ENCODE results near the gene PRAMEF12.
"Not testable (repeated sequence)": the region's sequence is repeated elsewhere in the genome, so short reads cannot be mapped to it uniquely, and the experiment has no call there.

PRAMEF12 gene

GRCh38 chr1:12771186-12771585 is 2.4 kb upstream of the PRAMEF12 start:
- DNase-seq, result no peak

- DNase-seq, result no peak
Observed at GRCh38 chr1:12772520-12772919, 1.0 kb upstream of the PRAMEF12 start.

DNA sequence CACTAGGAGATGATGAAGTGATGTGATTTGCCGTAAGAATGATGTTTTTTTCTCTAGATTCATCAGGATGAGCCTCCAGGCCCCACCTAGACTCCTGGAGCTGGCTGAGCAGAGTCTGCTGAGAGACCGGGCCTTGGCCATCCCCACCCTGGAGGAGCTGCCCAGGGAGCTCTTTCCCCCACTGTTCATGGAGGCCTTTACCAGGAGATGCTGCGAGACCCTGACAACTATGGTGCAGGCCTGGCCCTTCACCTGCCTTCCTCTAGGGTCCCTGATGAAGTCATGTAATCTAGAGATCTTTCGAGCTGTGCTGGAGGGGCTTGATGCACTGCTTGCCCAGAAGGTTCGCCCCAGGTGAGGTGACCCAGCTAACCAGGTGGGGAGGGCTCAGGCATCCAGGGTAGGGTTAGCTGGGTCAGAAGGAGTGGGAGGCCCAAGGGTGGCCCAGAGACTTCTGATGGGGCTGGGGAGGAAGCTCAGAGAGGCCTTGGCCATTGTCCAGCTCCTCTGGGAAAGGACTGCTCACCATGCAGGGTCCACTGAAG is 1.3 kb downstream of the PRAMEF12 start:
- no peak for DNase-seq

GRCh38 chr1:12775443-12775842 is 1.9 kb downstream of the PRAMEF12 start:
- no peak for DNase-seq

- DNase-seq, result no peak
Observed at GRCh38 chr1:12776801-12777557, 3.4 kb downstream of the PRAMEF12 start.

GRCh38 chr1:12778061-12778460 is 4.5 kb downstream of the PRAMEF12 start:
- DNase-seq, result no peak

GRCh38 chr1:12778907-12779306 is 5.4 kb downstream of the PRAMEF12 start:
- DNase-seq, result no peak

- peak; percentile 17 for DNase-seq
Observed at GRCh38 chr1:12781488-12781887, 8.0 kb downstream of the PRAMEF12 start.

DNA sequence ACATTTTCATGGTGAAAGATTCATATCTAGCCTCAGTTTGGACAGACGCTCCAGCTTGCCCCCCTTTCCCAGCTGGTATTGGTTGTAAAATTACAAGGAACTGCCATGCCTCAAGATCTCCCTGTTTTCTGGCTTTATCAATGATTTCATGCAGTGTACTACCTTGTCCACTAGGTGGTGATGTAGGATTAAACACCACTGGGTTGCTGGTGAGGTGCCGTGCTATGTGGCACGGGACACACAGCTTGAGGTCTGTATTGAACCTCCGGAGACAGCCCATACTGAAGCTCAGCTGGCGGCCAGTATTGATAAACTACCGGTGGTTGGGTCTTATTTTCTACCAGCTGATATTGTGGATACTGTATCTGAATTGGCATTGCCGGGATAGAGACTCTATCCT is 10.2 kb downstream of the PRAMEF12 start:
- DNase-seq, result peak; percentile 5

- DNase-seq, result not testable (repeated sequence)
Observed at GRCh38 chr1:12784729-12785128, 11.2 kb downstream of the PRAMEF12 start.

- not testable (repeated sequence) for DNase-seq
Observed at GRCh38 chr1:12791097-12791496, 17.6 kb downstream of the PRAMEF12 start, which contains the start of gene PRAMEF1. Gene PRAMEF1 (plus strand): TSS chr1:12791397. CDS start chr1:12793228, 1,831 bp downstream.

- no peak for DNase-seq
Observed at GRCh38 chr1:12798911-12799310, 25.4 kb downstream of the PRAMEF12 start.

DNA sequence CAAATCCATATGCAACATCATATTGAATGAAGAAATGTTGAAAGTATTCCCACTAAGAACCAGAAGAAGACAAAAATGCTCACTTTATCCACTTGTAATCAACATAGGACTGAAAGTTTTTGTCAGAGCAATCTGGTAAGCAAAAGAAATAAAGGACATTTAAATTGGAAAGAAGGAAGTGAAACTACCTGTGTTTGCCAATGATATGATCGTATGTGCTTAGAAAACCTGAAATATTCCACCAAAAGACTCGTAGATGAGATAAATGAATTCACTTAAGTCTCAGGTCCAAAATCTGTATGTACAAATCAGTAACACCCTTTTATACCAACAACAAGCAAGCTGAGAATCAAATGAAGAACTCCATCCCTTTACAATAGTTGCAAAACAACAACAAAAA is 26.2 kb downstream of the PRAMEF12 start:
- no peak for DNase-seq

DNA sequence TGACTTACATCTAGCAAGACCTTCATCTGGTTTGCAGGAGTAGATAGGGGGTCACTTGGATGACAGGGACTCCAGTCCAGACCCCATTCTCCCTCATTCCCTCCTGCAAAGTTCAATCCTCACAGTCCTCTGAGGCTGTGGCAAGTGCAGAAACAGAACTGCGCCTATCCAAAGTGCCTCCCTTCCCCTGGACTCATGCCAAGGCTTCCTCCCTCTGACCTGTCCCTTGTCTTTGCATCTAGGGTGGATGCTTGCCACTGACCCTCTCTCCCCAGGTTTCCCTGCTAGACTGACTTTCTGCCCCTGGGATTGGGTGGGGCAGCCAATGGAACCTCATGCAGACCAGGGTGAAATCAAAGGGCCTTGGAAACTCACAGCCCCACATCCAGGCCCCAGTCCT is 36.4 kb downstream of the PRAMEF12 start:
- DNase-seq, result no peak

GRCh38 chr1:12810691-12811408 is 37.3 kb downstream of the PRAMEF12 start:
- no peak for DNase-seq

DNA sequence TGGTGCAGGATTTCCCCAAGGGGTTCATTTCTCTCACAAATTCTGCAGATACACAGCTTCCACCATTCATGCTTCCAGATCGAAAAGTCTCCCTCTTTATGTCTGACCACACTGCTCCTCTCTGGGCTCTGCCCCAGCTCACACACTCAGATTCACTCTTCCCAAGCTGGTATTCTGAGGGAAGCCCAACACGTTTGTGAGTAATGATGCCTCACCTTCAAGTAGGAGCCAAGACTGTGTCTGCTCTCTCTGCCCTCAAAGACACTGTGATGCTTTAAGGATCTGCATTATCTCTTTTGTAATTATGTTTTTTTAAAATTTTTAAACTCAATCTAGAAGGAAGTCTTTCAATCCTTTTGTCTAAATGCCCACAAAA is 37.9 kb downstream of the PRAMEF12 start:
- DNase-seq, result no peak

DNA sequence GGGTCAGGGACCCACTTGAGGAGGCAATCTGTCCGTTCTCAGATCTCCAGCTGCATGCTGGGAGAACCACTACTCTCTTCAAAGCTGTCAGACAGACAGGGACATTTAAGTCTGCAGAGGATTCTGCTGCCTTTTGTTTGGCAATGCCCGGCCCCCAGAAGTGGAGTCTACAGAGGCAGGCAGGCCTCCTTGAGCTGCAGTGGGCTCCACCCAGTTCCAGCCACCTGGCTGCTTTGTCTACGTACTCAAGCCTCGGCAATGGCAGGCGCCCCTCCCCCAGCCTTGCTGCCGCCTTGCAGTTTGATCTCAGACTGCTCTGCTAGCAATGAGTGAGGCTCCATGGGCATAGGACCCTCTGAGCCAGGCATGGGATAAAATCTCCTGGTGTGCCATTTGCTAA is 45.5 kb downstream of the PRAMEF12 start:
- not testable (repeated sequence) for DNase-seq
